Vagina (tissue), 2 donors: ENCODE data around the gene FBXW11.

Experiments
- POLR2A ChIP-seq, 2 donors: fragments of 450-650 bp; IDR thresholded peaks; one replicate each; pipeline ENCODE4 v1.6.1; 2017; ENCODE audit warnings: antibody characterized with exemption in 2 of 2, mild to moderate bottlenecking in 2 of 2, moderate library complexity in 2 of 2
- POLR2AphosphoS5 ChIP-seq, 2 donors: sonication (generic); formaldehyde crosslinking; IDR thresholded peaks; one replicate each; pipeline ENCODE4 v1.9.0; 2017; ENCODE audit warnings: antibody characterized with exemption in 2 of 2, mild to moderate bottlenecking in 2 of 2, low read depth in 1 of 2; ENCODE audit not compliant: insufficient read depth in 1 of 2

GRCh38 chr5:171898386-171898785 is 108.1 kb downstream of the FBXW11 start:
- no peak for TF ChIP-seq POLR2A (IDR thresholded peaks at IDR 0.05)
- no peak for TF ChIP-seq POLR2AphosphoS5 (IDR thresholded peaks at IDR 0.05; ENCODE audit: insufficient read depth in 1 of 2, low read depth in 1 of 2)
